NCI-H2107 (cell line): ENCODE results near the gene ARID1B.
"Not testable (repeated sequence)": the region's sequence is repeated elsewhere in the genome, so short reads cannot be mapped to it uniquely, and the experiment has no call there.

ENCODE experiments used
- DNase-seq: peaks from one replicate; lab custom pipeline; 2025; lab: John Stamatoyannopoulos, UW

ARID1B gene

GRCh38 chr6:157134402-157135047, 357.3 kb downstream of the ARID1B start:
- no peak for DNase-seq

- no peak for DNase-seq
Observed at GRCh38 chr6:157135691-157136090, 358.5 kb downstream of the ARID1B start.

GRCh38 chr6:157137501-157137900, 360.3 kb downstream of the ARID1B start:
- no peak for DNase-seq

GRCh38 chr6:157139054-157139708, 362.0 kb downstream of the ARID1B start:
- DNase-seq: no peak

GRCh38 chr6:157143171-157143889, 366.2 kb downstream of the ARID1B start:
- DNase-seq: no peak

GRCh38 chr6:157143890-157144798, 367.0 kb downstream of the ARID1B start:
- DNase-seq: no peak

GRCh38 chr6:157144859-157145568, 367.8 kb downstream of the ARID1B start:
- DNase-seq: no peak

- DNase-seq: no peak
Observed at GRCh38 chr6:157145656-157146285, 368.6 kb downstream of the ARID1B start.

GRCh38 chr6:157147054-157148026, 370.2 kb downstream of the ARID1B start:
- DNase-seq: not testable (repeated sequence)

DNA sequence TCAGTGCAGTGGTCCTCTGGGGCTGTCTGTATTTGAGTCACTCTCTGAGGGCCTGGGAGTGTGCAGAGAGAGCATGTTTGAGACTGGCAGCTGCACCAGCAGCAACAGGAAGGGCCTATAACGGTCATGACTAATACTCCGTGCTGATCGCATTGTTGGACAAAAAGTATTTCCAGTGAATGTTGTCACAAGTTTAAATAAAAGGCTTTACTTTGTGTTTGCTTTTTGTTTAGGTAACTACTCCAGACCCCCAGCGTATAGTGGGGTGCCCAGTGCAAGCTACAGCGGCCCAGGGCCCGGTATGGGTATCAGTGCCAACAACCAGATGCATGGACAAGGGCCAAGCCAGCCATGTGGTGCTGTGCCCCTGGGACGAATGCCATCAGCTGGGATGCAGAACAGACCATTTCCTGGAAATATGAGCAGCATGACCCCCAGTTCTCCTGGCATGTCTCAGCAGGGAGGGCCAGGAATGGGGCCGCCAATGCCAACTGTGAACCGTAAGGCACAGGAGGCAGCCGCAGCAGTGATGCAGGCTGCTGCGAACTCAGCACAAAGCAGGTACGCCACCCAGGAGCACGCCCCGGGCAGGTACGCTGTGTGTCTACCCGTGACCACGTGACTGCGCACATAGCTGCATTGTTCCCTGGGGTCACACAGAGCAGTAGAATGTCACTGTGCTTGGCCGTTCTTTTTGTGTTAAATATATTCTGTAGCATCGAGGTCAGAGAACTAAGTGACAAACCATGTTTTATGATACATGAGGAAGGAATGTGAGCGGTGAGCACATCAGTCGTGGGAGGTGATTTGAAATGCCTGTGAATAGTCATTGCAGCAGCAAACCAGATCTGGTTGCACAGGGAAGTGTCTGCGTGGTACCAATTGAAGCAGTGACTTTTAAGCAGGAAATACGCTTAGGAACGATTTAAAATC, 371.5 kb downstream of the ARID1B start:
- peak; percentile 14 for DNase-seq

- DNase-seq: no peak
Observed at GRCh38 chr6:157150076-157150475, 372.9 kb downstream of the ARID1B start.

GRCh38 chr6:157151029-157151428, 373.9 kb downstream of the ARID1B start:
- no peak for DNase-seq

- no peak for DNase-seq
Observed at GRCh38 chr6:157151989-157152388, 374.8 kb downstream of the ARID1B start.

- no peak for DNase-seq
Observed at GRCh38 chr6:157152556-157152955, 375.4 kb downstream of the ARID1B start.

- no peak for DNase-seq
Observed at GRCh38 chr6:157155804-157156203, 378.6 kb downstream of the ARID1B start.

GRCh38 chr6:157157258-157157657, 380.1 kb downstream of the ARID1B start:
- DNase-seq: peak; percentile 15

- DNase-seq: no peak
Observed at GRCh38 chr6:157158456-157158855, 381.3 kb downstream of the ARID1B start.

DNA sequence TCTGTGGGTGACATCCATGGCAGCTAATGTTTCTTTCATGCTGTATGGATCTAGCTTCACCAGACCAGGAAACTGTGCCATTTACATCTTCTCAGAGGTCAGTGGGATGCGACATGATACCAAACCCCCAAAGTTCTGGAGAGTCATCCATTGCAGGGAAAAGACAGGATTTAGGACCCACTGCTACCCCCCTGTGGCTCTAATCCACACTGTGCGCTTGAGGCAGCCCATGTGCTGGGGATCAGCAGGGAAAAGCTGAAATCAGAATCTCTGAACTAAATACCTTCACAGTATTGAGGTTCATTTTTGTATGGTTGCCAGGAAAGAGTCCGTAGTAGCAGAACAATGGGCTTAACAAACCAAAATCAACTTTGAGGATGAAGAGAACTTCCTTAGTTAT, 381.7 kb downstream of the ARID1B start:
- no peak for DNase-seq

DNA sequence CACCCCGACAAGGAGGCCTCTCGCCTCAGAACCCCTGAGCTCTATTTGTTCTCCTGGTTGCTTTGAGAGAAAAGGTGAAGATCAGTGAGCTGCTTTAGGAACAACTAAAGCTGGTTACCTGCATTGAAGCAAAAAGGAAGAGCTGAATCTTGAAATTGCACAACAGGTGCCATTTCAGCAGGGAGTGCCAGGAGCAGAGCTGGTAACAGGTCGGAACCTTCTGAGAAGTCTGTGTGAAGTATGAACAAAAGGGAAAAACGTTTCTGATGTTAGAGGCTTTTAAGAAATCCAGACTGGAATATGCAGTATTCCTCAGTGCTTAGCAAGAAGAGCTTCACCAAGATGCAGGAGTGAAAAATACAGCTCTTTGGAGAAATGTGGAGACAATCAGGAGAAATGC, 382.2 kb downstream of the ARID1B start:
- no peak for DNase-seq
